MCF 10A (cell line): ENCODE results near the gene HOXC12. TPM values are rescaled to one million over a fixed set of nuclear protein-coding genes. Genes with fewer than 3 reads are reported as not detected.

Source experiments
- BruUV-seq: library from RNA; stranded (reverse); fragments of 400-500 nt; replicated peaks from 2 replicates; lab custom pipeline; 2021; lab: Mats Ljungman, UMichigan
- CTCF ChIA-PET: fragments of 300-600 bp; sonication (Branson Sonifier 250); formaldehyde crosslinking; extraction: SDS; loops from one replicate; lab custom pipeline; 2021; ENCODE audit warnings: antibody characterized with exemption, inconsistent platforms; lab: Yijun Ruan, JAX
- POLR2A ChIA-PET: fragments of 300-600, 350-650 bp; sonication (Branson Sonifier 250); formaldehyde crosslinking; extraction: SDS; loops from one replicate; lab custom pipeline; 2020; ENCODE audit warnings: antibody characterized with exemption, inconsistent platforms; lab: Yijun Ruan, JAX
- DNase-seq: peaks from one replicate; pipeline ENCODE4 v3.0.0-alpha.2; 2018; ENCODE audit not compliant: unreplicated experiment
- H3K27ac Mint-ChIP-seq: one replicate; pipeline ENCODE4 v1.8.0; 2022; ENCODE audit warnings: mild to moderate bottlenecking, low read depth, mixed read lengths; ENCODE audit not compliant: unreplicated experiment
- H3K27me3 Mint-ChIP-seq: one replicate; pipeline ENCODE4 v1.8.0; 2022; ENCODE audit warnings: mixed read lengths; ENCODE audit not compliant: insufficient read depth, unreplicated experiment
- H3K36me3 Mint-ChIP-seq: one replicate; pipeline ENCODE4 v1.8.0; 2022; ENCODE audit warnings: mild to moderate bottlenecking, moderate library complexity, mixed read lengths; ENCODE audit not compliant: insufficient read depth, unreplicated experiment
- H3K4me1 Mint-ChIP-seq: one replicate; pipeline ENCODE4 v1.8.0; 2022; ENCODE audit warnings: mixed read lengths; ENCODE audit not compliant: insufficient read depth, unreplicated experiment
- H3K4me3 Mint-ChIP-seq: one replicate; pipeline ENCODE4 v1.8.0; 2022; ENCODE audit warnings: mild to moderate bottlenecking, moderate library complexity, mixed read lengths; ENCODE audit not compliant: unreplicated experiment
- H3K9me3 Mint-ChIP-seq: one replicate; pipeline ENCODE4 v1.8.0; 2022; ENCODE audit warnings: mixed read lengths; ENCODE audit not compliant: unreplicated experiment
- intact Hi-C: fragments of 100-400 bp; cut with micrococcal nuclease; formaldehyde crosslinking; loops from 2 replicates; pipeline ENCODE4 v1.14.1; 2022
- total RNA-seq: library from RNA; stranded (reverse); gene quantifications from 2 replicates; pipeline ENCODE4 v1.2.3, GENCODE V29; 2022
- TF ChIP-seq, protein P1 (sequence below): fragments of 200-600 bp; IDR thresholded peaks from one replicate; pipeline ENCODE4 v1.8.0; 2022; ENCODE audit warnings: antibody characterized with exemption, mild to moderate bottlenecking; ENCODE audit not compliant: unreplicated experiment

Gene HOXC12
- total RNA-seq, 1 experiment from 2014 or later: not detected

DNA sequence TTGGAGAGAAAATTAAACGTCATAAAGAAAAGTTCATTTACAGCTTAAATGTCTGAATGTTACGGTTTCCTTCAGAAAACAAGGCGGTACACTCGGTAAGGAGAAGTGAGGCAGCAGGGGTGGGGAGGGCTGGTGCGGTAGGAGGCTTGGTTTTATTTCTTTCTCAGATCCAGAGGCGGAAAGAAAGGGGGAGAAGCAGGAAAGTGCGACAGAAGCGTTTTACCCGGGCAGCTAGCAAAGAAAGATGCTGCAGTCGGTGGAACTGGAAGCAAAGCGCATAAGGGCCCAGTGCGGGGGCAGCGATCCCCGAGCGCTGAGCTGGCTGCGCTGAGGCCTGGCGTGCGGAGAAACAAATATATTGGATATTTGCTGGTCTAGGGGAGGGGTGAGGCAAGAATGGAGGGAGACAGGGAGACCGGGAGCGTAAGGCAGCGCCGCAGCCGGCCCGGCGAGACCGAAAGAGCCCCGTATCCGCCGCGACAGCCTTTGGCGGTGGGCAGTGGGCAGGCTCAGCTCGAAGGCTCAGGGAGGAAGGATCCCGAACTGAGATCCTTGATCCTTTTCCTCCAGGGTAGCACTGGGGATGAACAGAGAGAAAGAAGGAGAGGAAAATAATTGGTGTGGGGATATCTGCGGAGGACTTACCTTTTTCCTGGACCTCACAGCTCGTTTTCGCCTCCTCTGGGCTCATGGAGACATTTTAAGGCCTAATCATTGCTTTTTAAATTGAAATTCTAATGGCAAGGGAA lies 11.9 kb downstream of the HOXC12 start:
- H3K4me1 Mint-ChIP-seq: no peaks in the 10 kb centered on the region
- H3K27ac Mint-ChIP-seq: no peak overlapping the region
- intact Hi-C loops: no loop called here
- H3K4me3 Mint-ChIP-seq: no peak overlapping the region
- BruUV-seq: no TSS peak
- POLR2A ChIA-PET: interaction anchor here (0.8 to 1.0 kb wide), 2 partner anchors 28 to 42 kb away, joined by 3 read pairs; partner anchors contain the start of genes HOXC13 and HOXC8
- no peak for DNase-seq
- no peaks in the 10 kb centered on the region for H3K36me3 Mint-ChIP-seq
- TF ChIP-seq, protein P1, sequence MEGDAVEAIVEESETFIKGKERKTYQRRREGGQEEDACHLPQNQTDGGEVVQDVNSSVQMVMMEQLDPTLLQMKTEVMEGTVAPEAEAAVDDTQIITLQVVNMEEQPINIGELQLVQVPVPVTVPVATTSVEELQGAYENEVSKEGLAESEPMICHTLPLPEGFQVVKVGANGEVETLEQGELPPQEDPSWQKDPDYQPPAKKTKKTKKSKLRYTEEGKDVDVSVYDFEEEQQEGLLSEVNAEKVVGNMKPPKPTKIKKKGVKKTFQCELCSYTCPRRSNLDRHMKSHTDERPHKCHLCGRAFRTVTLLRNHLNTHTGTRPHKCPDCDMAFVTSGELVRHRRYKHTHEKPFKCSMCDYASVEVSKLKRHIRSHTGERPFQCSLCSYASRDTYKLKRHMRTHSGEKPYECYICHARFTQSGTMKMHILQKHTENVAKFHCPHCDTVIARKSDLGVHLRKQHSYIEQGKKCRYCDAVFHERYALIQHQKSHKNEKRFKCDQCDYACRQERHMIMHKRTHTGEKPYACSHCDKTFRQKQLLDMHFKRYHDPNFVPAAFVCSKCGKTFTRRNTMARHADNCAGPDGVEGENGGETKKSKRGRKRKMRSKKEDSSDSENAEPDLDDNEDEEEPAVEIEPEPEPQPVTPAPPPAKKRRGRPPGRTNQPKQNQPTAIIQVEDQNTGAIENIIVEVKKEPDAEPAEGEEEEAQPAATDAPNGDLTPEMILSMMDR: no peak
- H3K27me3 Mint-ChIP-seq: no peaks in the 10 kb centered on the region
- CTCF ChIA-PET: no interaction called here
- no peaks in the 10 kb centered on the region for H3K9me3 Mint-ChIP-seq

DNA sequence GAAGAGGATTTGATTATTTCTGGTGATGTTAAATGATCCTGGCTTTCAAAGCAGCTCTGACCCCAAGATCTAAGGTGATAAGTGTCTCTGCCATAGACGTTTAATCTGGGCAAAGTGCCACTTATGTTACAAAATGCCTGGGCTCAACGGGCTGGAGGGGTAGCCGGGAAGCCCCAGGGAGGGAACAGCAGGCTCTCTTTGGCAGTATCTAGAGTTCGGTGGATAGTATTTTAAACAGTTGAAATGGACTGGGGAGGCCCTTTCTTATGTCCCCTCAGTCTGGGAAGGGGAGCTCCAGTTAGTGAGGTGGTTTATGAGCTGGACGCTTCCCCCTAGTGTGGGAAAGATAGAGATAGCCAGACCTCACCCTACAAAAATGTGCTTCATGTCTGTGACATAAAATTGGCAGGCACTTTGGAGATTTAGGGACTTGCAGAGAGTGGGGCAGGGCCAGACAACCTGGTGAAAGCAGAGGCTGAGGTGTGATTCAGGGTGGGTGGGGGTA lies 12.8 kb downstream of the HOXC12 start:
- Mint-ChIP-seq H3K27ac (no peak overlapping the region), H3K27me3 (no peaks in the 10 kb centered on the region), H3K36me3 (no peaks in the 10 kb centered on the region), H3K4me3 (no peak overlapping the region), H3K9me3 (no peaks in the 10 kb centered on the region), H3K4me1 (peaks cover 9% of the 10 kb centered on the region)
- BruUV-seq: no TSS peak
- TF ChIP-seq, protein P1: no peak
- peak; percentile 31 for DNase-seq
- intact Hi-C loops: no loop called here
- CTCF ChIA-PET: no interaction called here
- POLR2A ChIA-PET: interaction anchor here (1.0 kb wide), 1 partner anchor 29 kb away, joined by 3 read pairs; the partner anchor contains the start of gene HOXC13

DNA sequence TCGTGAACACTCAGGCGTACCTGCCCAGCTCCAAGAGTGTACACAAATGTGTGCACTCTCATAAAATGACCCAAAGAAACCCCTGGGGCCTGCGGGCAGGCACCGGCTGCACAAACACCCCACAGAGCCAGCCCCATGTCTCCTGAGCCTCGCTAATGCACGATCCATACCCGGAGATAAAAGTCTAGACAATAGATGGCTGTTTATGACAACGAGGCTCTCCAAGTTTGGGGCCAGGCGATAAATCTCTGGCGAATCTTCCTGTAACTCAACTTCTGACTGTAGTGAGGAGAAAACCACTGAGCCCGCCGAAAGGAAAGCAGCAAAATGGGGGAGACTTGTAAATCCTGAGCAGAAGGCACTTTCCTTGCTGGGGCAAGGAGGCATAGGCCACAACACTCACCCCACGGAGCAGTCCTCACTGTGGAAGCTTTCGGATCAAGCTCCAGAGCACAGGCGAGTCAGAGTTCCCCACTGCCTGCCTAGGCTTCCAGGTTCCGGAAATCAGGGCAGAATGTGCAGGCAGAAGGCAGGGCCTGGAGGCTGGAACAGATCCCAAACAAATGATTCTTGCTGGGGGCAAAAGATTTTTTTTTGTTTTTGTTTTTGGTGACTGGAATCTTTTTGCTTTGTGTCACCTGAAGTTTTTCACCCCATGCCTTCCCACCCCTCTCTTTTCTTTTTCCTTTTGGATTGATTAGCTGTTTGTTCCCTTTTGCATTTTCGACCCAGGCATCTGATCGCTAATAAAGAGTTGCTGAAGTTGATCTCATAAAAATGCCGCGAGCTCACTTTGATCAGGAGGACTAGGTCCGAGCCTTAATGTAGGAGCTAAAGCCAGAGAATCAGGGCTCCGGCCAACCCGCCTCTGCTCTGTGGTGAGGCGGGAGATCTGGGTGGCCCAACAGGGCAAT lies 13.8 kb downstream of the HOXC12 start:
- no TSS peak for BruUV-seq
- POLR2A ChIA-PET: interaction anchor here (1.0 kb wide), 1 partner anchor 10 kb away, joined by 3 read pairs; no protein-coding TSS in a partner anchor
- Mint-ChIP-seq H3K27ac (peak overlapping the region; percentile 14), H3K27me3 (no peaks in the 10 kb centered on the region), H3K9me3 (no peaks in the 10 kb centered on the region), H3K4me1 (peaks cover 19% of the 10 kb centered on the region), H3K4me3 (no peak overlapping the region), H3K36me3 (no peaks in the 10 kb centered on the region)
- intact Hi-C loops: no loop called here
- TF ChIP-seq, protein P1: no peak
- DNase-seq: no peak
- CTCF ChIA-PET: interaction anchor here (1.2 kb wide), 1 partner anchor 222 kb away, joined by 3 read pairs; no protein-coding TSS in a partner anchor
